OCI-LY1 (cell line): Measurements from ENCODE around the gene CDK5R2.
A peak's percentile ranks its signal among the peaks of the same experiment; 100 is the strongest.

ENCODE experiments used
- H2AFZ ChIP-seq: fragments of 200-600 bp; sonication (generic), shearing (Covaris generic); 2 replicates; pipeline ENCODE4 v1.6.0; 2014; ENCODE audit warnings: antibody characterized with exemption, mild to moderate bottlenecking, low read length
- H3F3A ChIP-seq: fragments of 200-600 bp; sonication (generic), shearing (Covaris generic); 2 replicates; pipeline ENCODE4 v1.6.0; 2014; ENCODE audit warnings: mild to moderate bottlenecking, antibody characterized with exemption, low read length, moderate library complexity; ENCODE audit not compliant: insufficient read depth
- H3K27ac ChIP-seq: fragments of 200-600 bp; sonication (generic); 2 replicates; pipeline ENCODE4 v1.5.1; 2014; ENCODE audit warnings: low read length, mixed run types, mild to moderate bottlenecking, low read depth; ENCODE audit not compliant: poor library complexity, severe bottlenecking
- H3K27me3 ChIP-seq: fragments of 200-600 bp; sonication (generic); 2 replicates; pipeline ENCODE4 v1.6.0; 2014; ENCODE audit warnings: antibody characterized with exemption, mild to moderate bottlenecking, low read length, moderate library complexity; ENCODE audit not compliant: insufficient read depth
- H3K36me3 ChIP-seq: fragments of 200-600 bp; sonication (generic); 2 replicates; pipeline ENCODE4 v1.6.1; 2014; ENCODE audit warnings: mild to moderate bottlenecking, antibody characterized with exemption, low read length, moderate library complexity, mixed read lengths; ENCODE audit not compliant: insufficient read depth
- H3K4me1 ChIP-seq: fragments of 200-600 bp; sonication (generic); 2 replicates; pipeline ENCODE4 v1.5.1; 2014; ENCODE audit warnings: mild to moderate bottlenecking, low read length, moderate library complexity; ENCODE audit not compliant: insufficient read depth, severe bottlenecking
- H3K4me2 ChIP-seq: fragments of 200-600 bp; sonication (generic), shearing (Covaris generic); 2 replicates; pipeline ENCODE4 v1.6.1; 2014; ENCODE audit warnings: low read length
- H3K4me3 ChIP-seq: fragments of 200-600 bp; sonication (generic); 2 replicates; pipeline ENCODE4 v1.5.1; 2014; ENCODE audit warnings: low read length, low read depth, mild to moderate bottlenecking, mixed read lengths; ENCODE audit not compliant: poor library complexity, severe bottlenecking
- H3K79me2 ChIP-seq: fragments of 200-600 bp; shearing (Covaris generic); 2 replicates; pipeline ENCODE4 v1.6.1; 2016; ENCODE audit warnings: mixed run types, low read length, mixed read lengths; ENCODE audit not compliant: insufficient read depth
- H3K9ac ChIP-seq: fragments of 200-600 bp; sonication (generic), shearing (Covaris generic); 2 replicates; pipeline ENCODE4 v1.6.1; 2014; ENCODE audit warnings: mild to moderate bottlenecking, low read length, mixed read lengths
- H3K9me2 ChIP-seq: fragments of 200-600 bp; sonication (generic), shearing (Covaris generic); 2 replicates; pipeline ENCODE4 v1.6.1; 2014; ENCODE audit warnings: low read depth, mild to moderate bottlenecking, low read length, mixed read lengths
- H3K9me3 ChIP-seq: fragments of 200-600 bp; shearing (Covaris generic); 2 replicates; pipeline ENCODE4 v1.6.1; 2014; ENCODE audit warnings: low read length, mixed read lengths
- H4K20me1 ChIP-seq: fragments of 200-600 bp; sonication (generic), shearing (Covaris generic); 2 replicates; pipeline ENCODE4 v1.6.0; 2016; ENCODE audit warnings: mild to moderate bottlenecking, low read length; ENCODE audit not compliant: insufficient read depth
- EZH2 ChIP-seq: fragments of 200-600 bp; sonication (generic), shearing (Covaris generic); IDR thresholded peaks from 2 replicates; pipeline ENCODE4 v1.8.0; 2017; ENCODE audit warnings: borderline replicate concordance, mixed run types, mild to moderate bottlenecking, antibody characterized with exemption, low read length, moderate library complexity, mixed read lengths
- TF ChIP-seq, protein P1 (sequence below): fragments of 200-600 bp; sonication (generic), shearing (Covaris generic); IDR thresholded peaks from 2 replicates; pipeline ENCODE4 v1.5.1; 2017; ENCODE audit warnings: mild to moderate bottlenecking, antibody characterized with exemption, low read length, moderate library complexity, mixed read lengths

Gene CDK5R2

DNA sequence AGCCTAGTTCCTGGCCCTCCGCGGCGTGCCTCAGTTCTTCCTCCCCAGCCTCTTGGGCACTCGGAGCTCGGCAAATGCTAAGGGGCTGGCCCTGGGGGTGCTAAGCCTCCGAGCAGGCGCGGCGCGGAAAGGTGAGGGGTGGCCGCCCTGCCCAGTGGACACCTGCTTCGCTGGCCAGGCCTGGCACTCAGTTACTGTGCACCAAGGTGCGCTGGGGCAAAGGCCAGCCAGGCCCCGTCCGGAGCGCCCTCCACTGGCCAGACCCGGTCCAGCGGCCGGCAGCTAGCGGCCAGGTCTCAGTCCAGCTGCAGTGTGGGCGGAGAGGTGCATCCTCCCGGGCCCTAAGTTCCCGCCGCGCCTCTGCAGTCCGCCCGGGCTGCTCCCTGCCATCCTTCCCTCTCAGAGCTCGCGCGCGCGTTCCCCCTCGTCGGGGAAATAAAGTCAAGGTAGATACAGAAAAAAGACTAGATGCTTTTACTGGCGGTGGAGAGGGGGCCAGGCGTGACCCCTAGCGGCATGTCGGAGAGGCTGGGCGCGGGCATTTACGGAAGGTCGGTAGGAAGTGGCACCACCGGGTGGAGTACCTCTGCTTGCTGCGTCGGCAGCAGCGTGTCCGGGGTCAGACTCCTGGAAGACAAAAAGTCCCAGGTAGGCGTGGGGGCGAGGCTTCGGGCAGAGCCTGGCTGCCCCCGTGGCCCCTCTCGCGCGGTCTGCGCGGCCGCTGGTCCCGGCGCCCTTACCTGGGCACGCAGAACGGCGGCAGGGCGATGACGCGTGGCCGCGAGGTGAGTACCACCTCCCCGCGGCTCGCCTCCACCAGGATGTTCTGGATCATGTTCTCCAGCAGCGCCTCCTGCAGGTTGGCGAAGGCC is 43.2 kb downstream of the CDK5R2 start:
- Histone ChIP-seq H3K4me3 (peak overlapping the region; percentile 16), H3K9me3 (no peaks in the 10 kb centered on the region), H3K79me2 (no peaks in the 10 kb centered on the region), H3K9ac (no peak overlapping the region), H3K4me2 (peak overlapping the region; percentile 35; the same call in 1 of the 2 replicates), H3K36me3 (no peaks in the 10 kb centered on the region), H3F3A (no peaks in the 10 kb centered on the region), H3K27me3 (peaks cover 9% of the 10 kb centered on the region), H2AFZ (no peak overlapping the region), H3K9me2 (no peaks in the 10 kb centered on the region), H3K4me1 (peaks cover 4% of the 10 kb centered on the region), H3K27ac (no peak overlapping the region), H4K20me1 (no peaks in the 10 kb centered on the region)
- no peak for TF ChIP-seq EZH2
- TF ChIP-seq, protein P1, sequence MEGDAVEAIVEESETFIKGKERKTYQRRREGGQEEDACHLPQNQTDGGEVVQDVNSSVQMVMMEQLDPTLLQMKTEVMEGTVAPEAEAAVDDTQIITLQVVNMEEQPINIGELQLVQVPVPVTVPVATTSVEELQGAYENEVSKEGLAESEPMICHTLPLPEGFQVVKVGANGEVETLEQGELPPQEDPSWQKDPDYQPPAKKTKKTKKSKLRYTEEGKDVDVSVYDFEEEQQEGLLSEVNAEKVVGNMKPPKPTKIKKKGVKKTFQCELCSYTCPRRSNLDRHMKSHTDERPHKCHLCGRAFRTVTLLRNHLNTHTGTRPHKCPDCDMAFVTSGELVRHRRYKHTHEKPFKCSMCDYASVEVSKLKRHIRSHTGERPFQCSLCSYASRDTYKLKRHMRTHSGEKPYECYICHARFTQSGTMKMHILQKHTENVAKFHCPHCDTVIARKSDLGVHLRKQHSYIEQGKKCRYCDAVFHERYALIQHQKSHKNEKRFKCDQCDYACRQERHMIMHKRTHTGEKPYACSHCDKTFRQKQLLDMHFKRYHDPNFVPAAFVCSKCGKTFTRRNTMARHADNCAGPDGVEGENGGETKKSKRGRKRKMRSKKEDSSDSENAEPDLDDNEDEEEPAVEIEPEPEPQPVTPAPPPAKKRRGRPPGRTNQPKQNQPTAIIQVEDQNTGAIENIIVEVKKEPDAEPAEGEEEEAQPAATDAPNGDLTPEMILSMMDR = peak; percentile 29; the same call in 1 of the 2 replicates

DNA sequence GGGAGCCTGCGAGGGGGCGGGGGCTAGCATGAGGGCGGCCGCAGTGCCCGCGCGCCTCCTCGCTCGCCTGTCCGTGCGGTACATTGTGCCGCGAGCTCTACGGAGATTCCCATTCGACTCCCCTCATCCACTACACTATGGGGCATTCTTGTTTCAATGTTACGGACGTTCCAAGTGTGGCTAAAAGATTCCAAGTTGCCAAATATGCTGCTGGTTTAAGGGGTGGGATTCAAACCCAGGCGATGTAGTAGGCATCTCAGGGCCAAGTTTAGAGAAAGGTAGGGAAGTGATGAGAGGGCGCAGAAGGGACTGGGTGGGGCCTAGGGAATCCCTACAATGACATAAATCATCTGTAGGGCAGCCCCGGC is 43.8 kb downstream of the CDK5R2 start:
- Histone ChIP-seq H4K20me1 (no peaks in the 10 kb centered on the region), H3K4me1 (peaks cover 4% of the 10 kb centered on the region), H3K27me3 (peaks cover 9% of the 10 kb centered on the region), H3K36me3 (no peaks in the 10 kb centered on the region), H3K9ac (no peak overlapping the region), H3K4me3 (peak overlapping the region; percentile 16), H3K79me2 (no peaks in the 10 kb centered on the region), H3F3A (no peaks in the 10 kb centered on the region), H3K4me2 (peak overlapping the region; percentile 11; the same call in 1 of the 2 replicates), H3K9me2 (no peaks in the 10 kb centered on the region), H3K9me3 (no peaks in the 10 kb centered on the region), H2AFZ (no peak overlapping the region), H3K27ac (no peak overlapping the region)
- TF ChIP-seq, protein P1 = no peak
- TF ChIP-seq EZH2 = no peak

DNA sequence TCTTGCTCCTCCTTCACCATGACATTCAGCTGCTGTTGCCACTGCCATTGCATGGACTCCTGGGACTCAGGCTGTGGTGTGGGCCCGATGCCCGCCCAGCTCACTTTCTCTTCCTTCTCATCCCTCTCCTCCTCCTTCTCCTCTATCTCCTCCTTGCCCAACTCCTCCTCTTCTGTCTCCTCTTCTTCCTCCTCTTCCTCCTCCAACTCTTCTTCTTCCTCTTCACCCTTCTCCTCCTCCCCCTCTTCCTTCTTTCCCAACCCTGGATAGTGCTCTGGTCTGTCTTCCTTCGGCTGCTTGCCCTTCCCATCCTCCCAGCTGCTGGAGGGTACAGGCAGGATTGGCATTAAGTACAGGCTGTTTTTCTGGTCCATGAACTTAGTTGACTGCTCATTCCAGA is 44.5 kb downstream of the CDK5R2 start:
- Histone ChIP-seq H3K27me3 (peaks cover 9% of the 10 kb centered on the region), H3K9ac (no peak overlapping the region), H4K20me1 (no peaks in the 10 kb centered on the region)

More for the DNA sequence above, 44.5 kb downstream of the CDK5R2 start:
- Histone ChIP-seq H3K27ac (no peak overlapping the region), H3K4me3 (no peak overlapping the region), H2AFZ (no peak overlapping the region), H3K9me2 (no peaks in the 10 kb centered on the region), H3K4me1 (peaks cover 4% of the 10 kb centered on the region), H3K79me2 (no peaks in the 10 kb centered on the region), H3K4me2 (no peak overlapping the region), H3F3A (no peaks in the 10 kb centered on the region), H3K36me3 (no peaks in the 10 kb centered on the region), H3K9me3 (no peaks in the 10 kb centered on the region)
- no peak for TF ChIP-seq EZH2
- TF ChIP-seq, protein P1 = no peak
